Cardiac fibroblast (primary cell): ENCODE results near the gene MBOAT1.
A peak's percentile ranks its signal among the peaks of the same experiment; 100 is the strongest.

Experiments
- DNase-seq, 2 donors: peaks; one replicate each; pipeline versions ENCODE4 v3.0.0 to v3.0.0-alpha.2; 2010; ENCODE audit warnings: low read depth in 2 of 2
- H3K4me3 ChIP-seq, 2 donors: replicated peaks in 1 of 2; 1 replicate in 1 of 2; 2 replicates in 1 of 2; pipeline ENCODE4 v1.5.1; 2011; ENCODE audit warnings: low read depth in 2 of 2, low read length in 2 of 2, mild to moderate bottlenecking in 2 of 2, moderate library complexity in 1 of 2
- TF ChIP-seq, protein P1 (sequence below): IDR thresholded peaks from one replicate; pipeline ENCODE4 v1.5.1; 2011; ENCODE audit warnings: low read depth, mild to moderate bottlenecking, low read length, inconsistent platforms

MBOAT1 gene

DNA sequence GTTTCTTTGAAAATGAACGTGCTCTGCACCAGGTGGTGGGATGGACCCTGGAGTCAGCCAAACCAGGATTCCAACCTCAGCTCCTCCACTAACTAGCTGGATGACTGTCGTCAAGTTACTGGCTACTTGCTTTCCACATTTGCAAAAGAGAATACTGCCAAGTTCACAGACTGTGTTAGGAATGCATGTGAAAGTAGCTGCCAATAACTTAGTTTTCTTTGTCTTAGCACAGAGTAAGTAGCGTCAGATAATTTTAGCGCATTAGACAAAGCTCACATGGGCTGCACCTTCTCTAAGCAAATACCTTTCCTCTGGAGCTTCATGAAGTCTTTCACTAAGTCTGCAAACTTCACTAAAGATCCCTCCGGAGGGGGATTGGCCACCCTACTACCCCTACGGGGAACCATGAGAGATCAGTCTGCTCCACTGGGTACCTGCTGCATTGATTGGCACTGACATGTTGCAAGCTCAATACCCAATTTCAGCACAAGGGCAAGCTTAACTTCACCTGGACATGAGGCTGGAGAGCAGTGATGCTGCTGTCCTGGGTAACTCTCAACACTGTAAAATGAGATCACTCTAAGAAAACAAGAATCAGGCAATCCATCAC lies 113.9 kb downstream of the MBOAT1 start:
- H3K4me3 ChIP-seq, result no peak overlapping the region
- TF ChIP-seq, protein P1, sequence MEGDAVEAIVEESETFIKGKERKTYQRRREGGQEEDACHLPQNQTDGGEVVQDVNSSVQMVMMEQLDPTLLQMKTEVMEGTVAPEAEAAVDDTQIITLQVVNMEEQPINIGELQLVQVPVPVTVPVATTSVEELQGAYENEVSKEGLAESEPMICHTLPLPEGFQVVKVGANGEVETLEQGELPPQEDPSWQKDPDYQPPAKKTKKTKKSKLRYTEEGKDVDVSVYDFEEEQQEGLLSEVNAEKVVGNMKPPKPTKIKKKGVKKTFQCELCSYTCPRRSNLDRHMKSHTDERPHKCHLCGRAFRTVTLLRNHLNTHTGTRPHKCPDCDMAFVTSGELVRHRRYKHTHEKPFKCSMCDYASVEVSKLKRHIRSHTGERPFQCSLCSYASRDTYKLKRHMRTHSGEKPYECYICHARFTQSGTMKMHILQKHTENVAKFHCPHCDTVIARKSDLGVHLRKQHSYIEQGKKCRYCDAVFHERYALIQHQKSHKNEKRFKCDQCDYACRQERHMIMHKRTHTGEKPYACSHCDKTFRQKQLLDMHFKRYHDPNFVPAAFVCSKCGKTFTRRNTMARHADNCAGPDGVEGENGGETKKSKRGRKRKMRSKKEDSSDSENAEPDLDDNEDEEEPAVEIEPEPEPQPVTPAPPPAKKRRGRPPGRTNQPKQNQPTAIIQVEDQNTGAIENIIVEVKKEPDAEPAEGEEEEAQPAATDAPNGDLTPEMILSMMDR, result no peak
- peak in 1 of 2 donors; percentile 10 for DNase-seq

DNA sequence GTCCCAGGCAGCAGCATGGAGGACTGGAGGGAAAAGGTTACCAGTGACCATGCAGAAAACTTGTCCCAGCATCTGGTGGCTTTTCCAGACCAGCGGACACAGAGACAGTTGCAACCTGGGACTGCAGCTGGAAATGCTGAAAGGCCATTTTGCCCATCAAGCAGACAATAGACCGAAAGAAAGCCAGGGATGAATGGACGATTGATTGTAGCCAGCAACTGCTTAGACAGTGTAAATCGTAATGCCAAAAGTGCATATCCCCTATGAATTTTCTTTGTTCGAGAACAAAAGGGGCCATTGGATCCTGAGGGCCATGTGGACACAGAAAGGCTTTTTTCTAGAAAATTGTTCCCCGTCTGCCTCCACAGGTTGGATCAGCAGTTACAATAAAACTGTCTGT lies 115.7 kb downstream of the MBOAT1 start:
- TF ChIP-seq, protein P1, result no peak
- H3K4me3 ChIP-seq, result no peak overlapping the region
- DNase-seq, result no peak

DNA sequence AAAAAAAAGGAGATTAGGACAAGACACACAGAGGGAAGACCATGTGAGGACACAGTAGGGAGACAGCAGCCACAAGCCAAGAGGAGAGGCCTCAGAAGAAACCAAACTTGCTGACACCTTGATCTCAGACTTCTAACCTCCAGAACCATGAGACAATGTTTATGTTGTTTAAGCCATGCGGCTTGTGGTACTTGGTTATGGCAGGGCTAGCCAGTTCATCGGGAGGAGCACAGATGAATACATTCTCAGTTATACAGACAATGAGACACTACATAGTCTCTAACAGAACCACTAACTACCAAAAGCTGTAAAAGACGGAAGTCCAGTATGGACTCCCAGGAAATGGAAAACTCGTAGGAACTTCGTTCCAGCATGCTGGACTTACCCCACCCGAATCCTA lies 116.8 kb downstream of the MBOAT1 start:
- no peak for DNase-seq
- no peak overlapping the region for H3K4me3 ChIP-seq
- TF ChIP-seq, protein P1, result no peak

DNA sequence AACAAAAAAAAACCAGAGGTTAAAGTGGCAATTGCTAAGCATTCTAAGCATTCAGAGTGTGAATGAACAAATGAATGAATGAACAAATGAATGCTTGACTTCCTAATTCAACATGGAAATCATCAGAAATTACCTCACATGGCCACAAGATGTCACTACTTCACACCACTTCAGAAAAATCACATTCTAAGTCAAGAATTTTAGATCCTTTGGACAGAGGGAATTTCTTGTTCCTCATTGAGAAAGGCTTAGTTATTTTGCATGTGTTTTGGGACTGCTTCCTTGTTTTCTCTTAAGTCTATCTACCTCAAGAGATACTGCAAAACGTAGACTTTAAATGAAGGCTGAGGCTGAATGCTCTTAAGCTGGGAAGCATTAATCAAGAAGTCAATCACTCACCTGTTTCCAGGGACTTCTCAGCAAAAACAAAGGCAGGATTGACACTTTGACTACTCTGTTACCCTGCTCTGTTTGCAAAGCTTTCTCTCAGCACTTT lies 120.2 kb downstream of the MBOAT1 start:
- no peak overlapping the region for H3K4me3 ChIP-seq
- DNase-seq, result peak; percentile 69 to 71
- TF ChIP-seq, protein P1, result peak; percentile 56

DNA sequence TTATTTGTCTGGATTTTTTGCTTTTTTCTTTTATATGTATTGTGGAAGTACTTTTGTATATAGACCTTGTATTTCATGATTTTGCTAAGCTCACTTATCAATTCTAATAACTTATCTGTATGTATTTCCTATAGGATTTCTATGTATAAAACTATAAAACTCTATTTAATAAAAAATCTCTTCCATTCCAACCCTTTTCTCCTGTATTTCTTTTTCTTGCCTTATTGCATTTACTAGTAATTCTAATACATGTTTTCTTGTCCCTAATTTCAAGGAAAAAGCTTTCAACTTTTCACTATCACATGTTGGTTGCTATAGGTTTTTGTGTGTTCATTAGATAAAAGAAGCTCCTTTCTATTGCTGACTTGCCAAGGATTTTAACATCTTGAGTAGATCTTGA lies 125.3 kb downstream of the MBOAT1 start:
- H3K4me3 ChIP-seq, result no peak overlapping the region
- DNase-seq, result no peak
- TF ChIP-seq, protein P1, result no peak

DNA sequence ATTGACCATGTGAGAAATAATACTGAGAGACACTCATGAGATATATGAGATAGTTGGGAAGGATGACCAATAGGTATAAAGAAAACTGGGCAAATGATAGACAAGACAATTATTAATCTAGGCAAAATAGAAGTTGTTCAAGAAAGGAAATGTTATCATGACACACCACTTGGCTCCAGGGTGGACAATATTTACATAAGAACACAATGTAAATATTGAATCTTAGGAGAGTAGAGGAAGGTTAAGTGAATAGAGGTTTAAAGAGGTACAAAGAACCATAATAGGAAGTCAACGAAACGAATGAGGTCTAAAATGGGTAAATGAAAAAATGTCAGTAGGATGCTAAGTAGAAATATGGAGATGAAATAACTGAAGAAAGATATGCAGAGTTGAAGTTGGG lies 126.5 kb downstream of the MBOAT1 start:
- H3K4me3 ChIP-seq, result no peak overlapping the region
- TF ChIP-seq, protein P1, result no peak

DNA sequence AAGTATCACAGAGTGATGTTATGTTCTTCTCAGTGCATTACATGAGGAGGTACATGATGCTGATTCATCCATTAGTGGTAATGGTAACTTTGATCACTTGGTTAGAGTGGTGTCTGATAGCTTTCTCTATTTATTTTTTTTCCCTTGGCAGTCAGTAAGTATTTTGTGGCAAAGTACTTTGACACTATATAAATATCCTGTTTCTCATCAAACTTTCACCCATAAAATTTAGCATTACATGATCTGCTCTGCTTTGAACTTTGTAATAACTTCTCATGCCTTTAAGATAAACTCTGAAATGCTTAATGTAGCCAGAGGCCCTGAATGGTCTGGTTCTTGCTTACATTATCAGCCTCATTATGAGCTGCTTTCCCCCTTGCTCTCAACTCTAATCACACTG lies 127.9 kb downstream of the MBOAT1 start:
- DNase-seq, result no peak
- TF ChIP-seq, protein P1, result no peak

More for the DNA sequence above, 126.5 kb downstream of the MBOAT1 start:
- no peak for DNase-seq

More for the DNA sequence above, 127.9 kb downstream of the MBOAT1 start:
- no peak overlapping the region for H3K4me3 ChIP-seq
